ENCODE results near the gene UCN2. TPM values are rescaled to one million over a fixed set of nuclear protein-coding genes. Genes with fewer than 3 reads are reported as not detected.

UCN2 gene
- total and polyA plus RNA-seq, 9 of the 15 experiments (the other 6 are each of a cell fraction or from before 2014, with no cell fraction given): 0.08 to 0.11 TPM; not detected in 7

DNA sequence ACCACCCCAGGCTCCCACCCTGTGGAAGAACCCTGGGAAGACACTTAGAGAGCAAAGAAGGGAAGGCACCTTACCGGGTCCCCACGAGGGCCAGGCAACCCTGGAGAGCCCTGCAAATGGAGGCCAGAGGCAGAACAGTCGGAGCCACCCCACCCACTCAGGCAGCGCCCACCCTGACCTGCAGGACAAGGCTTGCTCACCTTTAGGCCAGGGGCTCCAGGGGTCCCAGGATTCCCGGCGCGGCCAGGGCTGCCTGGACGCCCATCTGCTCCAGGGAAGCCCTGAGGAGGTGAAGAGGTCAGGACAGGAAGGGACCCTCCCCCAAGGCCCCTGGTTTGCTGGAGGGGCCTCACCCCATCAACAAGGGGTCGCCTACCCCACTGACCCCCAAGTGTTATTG is 21.3 kb upstream of the UCN2 start:
- BruUV-seq (replicated peaks): no TSS peak
- ATAC-seq (no peak), FAIRE-seq (no peak), DNase-seq (ENCODE audit: extremely low read depth in 1 of 4, low spot score in 3 of 4) (no peak)
- Histone ChIP-seq H3K36me3 (ENCODE audit: control insufficient read depth, insufficient read depth, low read length) (no peaks in the 10 kb centered on the region), H2AFZ (ENCODE audit: low read depth, low read length) (no peak overlapping the region), H3K27me3 (ENCODE audit: control insufficient read depth in 2 of 2, insufficient read depth in 2 of 2, low read length in 2 of 2) (peaks cover 0 to 10% of the 10 kb centered on the region in 2 experiments; a peak in 2 of 5 replicates), H3K27ac (ENCODE audit: extremely low read depth, low read depth, low read length) (no peak overlapping the region), H3K4me3 (no peak overlapping the region), H3K9me1 (ENCODE audit: control insufficient read depth, insufficient read depth, low read length) (no peaks in the 10 kb centered on the region), H3K4me2 (ENCODE audit: insufficient read depth, low read length) (no peak overlapping the region), H3K9ac (ENCODE audit: insufficient read depth in 1 of 2, low read depth in 2 of 2, low read length in 2 of 2) (no peak overlapping the region; a peak in 1 of 4 replicates), H3K79me2 (ENCODE audit: control insufficient read depth, insufficient read depth, low read length) (no peaks in the 10 kb centered on the region), H3K9me3 (replicated peaks; ENCODE audit: control insufficient read depth, insufficient read depth, low read depth, low read length) (no peaks in the 10 kb centered on the region), H3K4me1 (replicated peaks in 1 of 2; ENCODE audit: control insufficient read depth in 2 of 2, insufficient read depth in 2 of 2, low read length in 2 of 2) (peaks cover 0 to 4% of the 10 kb centered on the region in 2 experiments; a peak in 2 of 5 replicates), H4K20me1 (replicated peaks; ENCODE audit: control insufficient read depth, insufficient read depth, low read length) (no peaks in the 10 kb centered on the region; the same call in 1 of the 2 replicates)
- in situ Hi-C loops (cut with MboI) (no loop called here), intact Hi-C loops (cut with micrococcal nuclease) (no loop called here)
- WGBS (ENCODE audit: insufficient coverage, low coverage, missing lambda C conversion rate): 0% methylated on average over 1 of the region's 9 CpGs
- CTCF ChIA-PET (ENCODE audit: low intra/inter-chr PET ratio): no interaction called here
- POLR2A ChIA-PET: interaction anchor here (0.6 kb wide), 1 partner anchor 14 kb away, joined by 3 read pairs; no protein-coding TSS in a partner anchor
- TF ChIP-seq ZNF436 (CRISPR knock-in tag; IDR thresholded peaks at IDR 0.05) (no peak), ZNF589 (CRISPR knock-in tag; IDR thresholded peaks at IDR 0.05; ENCODE audit: low read depth) (no peak), ZNF12 (CRISPR knock-in tag; IDR thresholded peaks at IDR 0.05) (no peak), RBM25 (IDR thresholded peaks at IDR 0.05; ENCODE audit: low read depth, low read length, severe bottlenecking) (no peak), NR1H2 (CRISPR knock-in tag; IDR thresholded peaks at IDR 0.05) (no peak), ATF3 (IDR thresholded peaks at IDR 0.05) (no peak), ATF3 (CRISPR knock-in tag; conservative IDR thresholded peaks at IDR 0.05) (no peak), ZFP91 (CRISPR knock-in tag; IDR thresholded peaks at IDR 0.05) (no peak), CHD1 (IDR thresholded peaks at IDR 0.05; ENCODE audit: low read length) (no peak), DACH1 (IDR thresholded peaks at IDR 0.05; ENCODE audit: partially characterized antibody) (no peak), TCF3 (CRISPR knock-in tag; IDR thresholded peaks at IDR 0.05) (no peak), SRF (CRISPR knock-in tag; IDR thresholded peaks at IDR 0.05) (no peak), ASH1L (IDR thresholded peaks at IDR 0.05; ENCODE audit: borderline replicate concordance, low read depth, partially characterized antibody) (no peak), KDM1A (IDR thresholded peaks at IDR 0.05) (no peak), E2F3 (CRISPR knock-in tag; IDR thresholded peaks at IDR 0.05) (no peak), L3MBTL2 (IDR thresholded peaks at IDR 0.05) (no peak)
- TF ChIP-seq, protein P1, sequence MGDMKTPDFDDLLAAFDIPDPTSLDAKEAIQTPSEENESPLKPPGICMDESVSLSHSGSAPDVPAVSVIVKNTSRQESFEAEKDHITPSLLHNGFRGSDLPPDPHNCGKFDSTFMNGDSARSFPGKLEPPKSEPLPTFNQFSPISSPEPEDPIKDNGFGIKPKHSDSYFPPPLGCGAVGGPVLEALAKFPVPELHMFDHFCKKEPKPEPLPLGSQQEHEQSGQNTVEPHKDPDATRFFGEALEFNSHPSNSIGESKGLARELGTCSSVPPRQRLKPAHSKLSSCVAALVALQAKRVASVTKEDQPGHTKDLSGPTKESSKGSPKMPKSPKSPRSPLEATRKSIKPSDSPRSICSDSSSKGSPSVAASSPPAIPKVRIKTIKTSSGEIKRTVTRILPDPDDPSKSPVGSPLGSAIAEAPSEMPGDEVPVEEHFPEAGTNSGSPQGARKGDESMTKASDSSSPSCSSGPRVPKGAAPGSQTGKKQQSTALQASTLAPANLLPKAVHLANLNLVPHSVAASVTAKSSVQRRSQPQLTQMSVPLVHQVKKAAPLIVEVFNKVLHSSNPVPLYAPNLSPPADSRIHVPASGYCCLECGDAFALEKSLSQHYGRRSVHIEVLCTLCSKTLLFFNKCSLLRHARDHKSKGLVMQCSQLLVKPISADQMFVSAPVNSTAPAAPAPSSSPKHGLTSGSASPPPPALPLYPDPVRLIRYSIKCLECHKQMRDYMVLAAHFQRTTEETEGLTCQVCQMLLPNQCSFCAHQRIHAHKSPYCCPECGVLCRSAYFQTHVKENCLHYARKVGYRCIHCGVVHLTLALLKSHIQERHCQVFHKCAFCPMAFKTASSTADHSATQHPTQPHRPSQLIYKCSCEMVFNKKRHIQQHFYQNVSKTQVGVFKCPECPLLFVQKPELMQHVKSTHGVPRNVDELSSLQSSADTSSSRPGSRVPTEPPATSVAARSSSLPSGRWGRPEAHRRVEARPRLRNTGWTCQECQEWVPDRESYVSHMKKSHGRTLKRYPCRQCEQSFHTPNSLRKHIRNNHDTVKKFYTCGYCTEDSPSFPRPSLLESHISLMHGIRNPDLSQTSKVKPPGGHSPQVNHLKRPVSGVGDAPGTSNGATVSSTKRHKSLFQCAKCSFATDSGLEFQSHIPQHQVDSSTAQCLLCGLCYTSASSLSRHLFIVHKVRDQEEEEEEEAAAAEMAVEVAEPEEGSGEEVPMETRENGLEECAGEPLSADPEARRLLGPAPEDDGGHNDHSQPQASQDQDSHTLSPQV (IDR thresholded peaks at IDR 0.05): no peak

Data from K562 (cell line).